Endothelial cell of umbilical vein (primary cell): ENCODE data around the gene SEPTIN5. TPM values are rescaled to one million over a fixed set of nuclear protein-coding genes. Genes with fewer than 3 reads are reported as not detected.

Source experiments
- BruUV-seq: library from RNA; stranded (reverse); fragments of 400-500 nt; replicated peaks from 2 replicates; lab custom pipeline; 2021; lab: Mats Ljungman, UMichigan
- CTCF ChIA-PET: fragments of 300-600, 350-600 bp; sonication (Branson Sonifier 250); formaldehyde crosslinking; loops from one replicate; lab custom pipeline; 2021; ENCODE audit warnings: antibody characterized with exemption, inconsistent platforms; lab: Charles Lee
- POLR2A ChIA-PET: fragments of 300-600, 350-600 bp; sonication (Branson Sonifier 250); formaldehyde crosslinking; loops from one replicate; lab custom pipeline; 2021; ENCODE audit warnings: antibody characterized with exemption, inconsistent platforms; lab: Charles Lee
- DNase-seq: peaks from one replicate; pipeline ENCODE4 v3.0.0-alpha.2; 2011; ENCODE audit warnings: low read depth, low spot score
- FAIRE-seq: peaks from 2 replicates; lab custom pipeline; 2011; peaks lifted over from hg19 to GRCh38; lab: Jason Lieb, UNC
- H2AFZ ChIP-seq: 2 replicates; pipeline ENCODE4 v1.6.0; 2012; ENCODE audit warnings: low read depth, low read length, control low read depth, inconsistent platforms
- H3K27ac ChIP-seq: 2 replicates; pipeline ENCODE4 v1.5.1; 2011; ENCODE audit warnings: low read depth, mild to moderate bottlenecking, control low read depth, low read length, moderate library complexity; ENCODE audit not compliant: insufficient read depth
- H3K27me3 ChIP-seq, 2 experiments: 2 replicates each; pipeline versions ENCODE4 v1.6.0 to v1.6.1; 2011; ENCODE audit warnings: low read length in 2 of 2, mixed read lengths in 1 of 2; ENCODE audit not compliant: control insufficient read depth in 2 of 2, insufficient read depth in 2 of 2
- H3K36me3 ChIP-seq, 2 experiments: 2 replicates in 1 of 2; 3 replicates in 1 of 2; pipeline ENCODE4 v1.5.1; 2011; ENCODE audit warnings: low read length in 2 of 2, mild to moderate bottlenecking in 1 of 2, moderate library complexity in 1 of 2; ENCODE audit not compliant: control insufficient read depth in 2 of 2, insufficient read depth in 2 of 2; ENCODE audit errors: extremely low read depth in 1 of 2
- H3K4me1 ChIP-seq: 3 replicates; pipeline ENCODE4 v1.5.1; 2011; ENCODE audit warnings: mild to moderate bottlenecking, low read length; ENCODE audit not compliant: control insufficient read depth, insufficient read depth; ENCODE audit errors: extremely low read depth
- H3K4me2 ChIP-seq: 2 replicates; pipeline ENCODE4 v1.6.1; 2011; ENCODE audit warnings: low read length, control low read depth, mixed read lengths; ENCODE audit not compliant: insufficient read depth
- H3K4me3 ChIP-seq, 3 experiments: fragments of 200-600 bp in 1 of 3; sonication (generic), shearing (Covaris generic) in 1 of 3; replicated peaks in 1 of 3; 2 replicates each; pipeline ENCODE4 v1.5.1; 2011 to 2016; ENCODE audit warnings: control low read depth in 3 of 3, low read length in 3 of 3, mild to moderate bottlenecking in 2 of 3, inconsistent platforms in 1 of 3, low read depth in 1 of 3, moderate library complexity in 1 of 3; ENCODE audit not compliant: insufficient read depth in 1 of 3
- H3K79me2 ChIP-seq: 2 replicates; pipeline ENCODE4 v1.6.0; 2012; ENCODE audit warnings: low read length, inconsistent platforms; ENCODE audit not compliant: control insufficient read depth, insufficient read depth
- H3K9ac ChIP-seq: replicated peaks from 2 replicates; pipeline ENCODE3; 2011; ENCODE audit warnings: low read length, control low read depth; ENCODE audit not compliant: insufficient read depth; ENCODE audit errors: extremely low read depth
- H3K9me1 ChIP-seq: replicated peaks from 3 replicates; pipeline ENCODE4 v1.6.0; 2011; ENCODE audit warnings: mild to moderate bottlenecking, low read length; ENCODE audit not compliant: control insufficient read depth, insufficient read depth; ENCODE audit errors: extremely low read depth
- H3K9me3 ChIP-seq: replicated peaks from 2 replicates; pipeline ENCODE4 v1.5.1; 2012; ENCODE audit warnings: low read length, inconsistent platforms; ENCODE audit not compliant: control insufficient read depth, insufficient read depth
- H4K20me1 ChIP-seq: replicated peaks from 2 replicates; pipeline ENCODE3; 2011; ENCODE audit warnings: mild to moderate bottlenecking, low read length; ENCODE audit not compliant: control insufficient read depth, insufficient read depth; ENCODE audit errors: extremely low read depth
- CTCF ChIP-seq, 2 donors: IDR thresholded peaks; 1 replicate in 1 of 2; 2 replicates in 1 of 2; pipeline ENCODE4 v1.5.1; 2011; ENCODE audit warnings: low read length in 2 of 2, mild to moderate bottlenecking in 2 of 2, moderate library complexity in 2 of 2, control low read depth in 1 of 2, inconsistent platforms in 1 of 2, low read depth in 1 of 2; ENCODE audit not compliant: insufficient read depth in 1 of 2; ENCODE audit errors: extremely low read depth in 1 of 2
- EZH2 ChIP-seq: IDR thresholded peaks from 2 replicates; pipeline ENCODE4 v1.6.1; 2012; ENCODE audit warnings: borderline replicate concordance, low read depth, mild to moderate bottlenecking, moderate library complexity, low read length, inconsistent platforms; ENCODE audit not compliant: severe bottlenecking
- FOS ChIP-seq: IDR thresholded peaks from 2 replicates; pipeline ENCODE4 v1.6.1; 2011; ENCODE audit warnings: mild to moderate bottlenecking, low read length, moderate library complexity, borderline replicate concordance; ENCODE audit not compliant: insufficient read depth
- GATA2 ChIP-seq: IDR thresholded peaks from 2 replicates; pipeline ENCODE4 v1.7.0; 2011; ENCODE audit warnings: low read depth, mild to moderate bottlenecking, moderate library complexity, mixed read lengths, low read length; ENCODE audit not compliant: insufficient read length, insufficient read depth
- JUN ChIP-seq: IDR thresholded peaks from 2 replicates; pipeline ENCODE4 v1.6.1; 2011; ENCODE audit warnings: borderline replicate concordance, low read depth; ENCODE audit not compliant: insufficient read length, insufficient read depth
- MAX ChIP-seq: IDR thresholded peaks from 2 replicates; pipeline ENCODE4 v1.6.1; 2011; ENCODE audit not compliant: insufficient read depth, insufficient read length
- MYC ChIP-seq: IDR thresholded peaks from one replicate; pipeline ENCODE4 v1.6.1; 2011; ENCODE audit warnings: mild to moderate bottlenecking, low read depth, low read length
- POLR2A ChIP-seq: IDR thresholded peaks from 2 replicates; pipeline ENCODE4 v1.6.1; 2012; ENCODE audit warnings: low read depth, mild to moderate bottlenecking, control low read depth, low read length
- POLR2AphosphoS5 ChIP-seq: IDR thresholded peaks from 2 replicates; pipeline ENCODE4 v1.6.1; 2012; ENCODE audit warnings: low read depth, mild to moderate bottlenecking, control low read depth, low read length, moderate library complexity; ENCODE audit not compliant: insufficient read depth
- dilution Hi-C: fragments of 300-500 bp; cut with MboI; formaldehyde crosslinking; loops from one replicate; pipeline ENCODE4 v1.15.0; 2019; ENCODE audit warnings: low sequenced_read_pairs; ENCODE audit not compliant: extremely low pct_ligation_motif_present
- intact Hi-C: fragments of 100-400 bp; cut with micrococcal nuclease; formaldehyde crosslinking; loops from one replicate; pipeline ENCODE4 v1.10.0; 2022
- polyA plus RNA-seq, 4 experiments: library from polyadenylated mRNA; depleted of rRNA in 3 of 4; stranded (reverse) in 3 of 4; unstranded in 1 of 4; fragments of >200 nt; gene quantifications; 2 replicates each; pipeline versions ENCODE4 v1.2.1 to v1.2.3, GENCODE V29; 2011 to 2012; ENCODE audit warnings: missing spikeins in 1 of 4
- total RNA-seq: library from RNA; stranded (reverse); gene quantifications from 2 replicates; pipeline ENCODE4 v1.2.3, GENCODE V29; 2021

The SEPTIN5 gene
- total and polyA plus RNA-seq, 2 donors (not counting 3 experiments of a cell fraction or from before 2014, with no cell fraction given) = 31.1 to 35.8 TPM

GRCh38 chr22:19705181-19705934 is 8.9 kb upstream of the SEPTIN5 start:
- H3K9me3 ChIP-seq = no peaks in the 10 kb centered on the region
- ChIA-PET POLR2A (no interaction called here), CTCF (interaction anchor here (0.6 to 1.5 kb wide), 3 partner anchors 16 to 28 kb away, joined by 3 to 4 read pairs (median 3); no protein-coding TSS in a partner anchor)
- H3K9me1 ChIP-seq = no peaks in the 10 kb centered on the region
- intact Hi-C loops = no loop called here
- no peaks in the 10 kb centered on the region for H3K36me3 ChIP-seq
- no peaks in the 10 kb centered on the region for H4K20me1 ChIP-seq
- no TSS peak for BruUV-seq
- no peak overlapping the region for H2AFZ ChIP-seq
- no peaks in the 10 kb centered on the region for H3K79me2 ChIP-seq
- TF ChIP-seq JUN (no peak), POLR2AphosphoS5 (no peak), CTCF (IDR thresholded peaks at IDR 0.05; ENCODE audit: extremely low read depth in 1 of 2, insufficient read depth in 1 of 2, low read depth in 1 of 2, low read length in 2 of 2) (no peak), FOS (no peak), MAX (no peak), MYC (no peak), GATA2 (no peak), POLR2A (no peak), EZH2 (no peak)
- H3K27me3 ChIP-seq = peaks cover 0 to 7% of the 10 kb centered on the region in 2 experiments
- DNase-seq (no peak), FAIRE-seq (no peak)
- H3K4me1 ChIP-seq = no peaks in the 10 kb centered on the region
- H3K9ac ChIP-seq = no peak overlapping the region
- H3K27ac ChIP-seq = no peak overlapping the region
- no peak overlapping the region for H3K4me2 ChIP-seq
- H3K4me3 ChIP-seq = no peak overlapping the region
- dilution Hi-C loops = no loop called here
